ENCODE data around the gene ABHD15.
"Not testable (repeated sequence)": the region's sequence is repeated elsewhere in the genome, so short reads cannot be mapped to it uniquely, and the experiment has no call there.

ABHD15 gene

DNA sequence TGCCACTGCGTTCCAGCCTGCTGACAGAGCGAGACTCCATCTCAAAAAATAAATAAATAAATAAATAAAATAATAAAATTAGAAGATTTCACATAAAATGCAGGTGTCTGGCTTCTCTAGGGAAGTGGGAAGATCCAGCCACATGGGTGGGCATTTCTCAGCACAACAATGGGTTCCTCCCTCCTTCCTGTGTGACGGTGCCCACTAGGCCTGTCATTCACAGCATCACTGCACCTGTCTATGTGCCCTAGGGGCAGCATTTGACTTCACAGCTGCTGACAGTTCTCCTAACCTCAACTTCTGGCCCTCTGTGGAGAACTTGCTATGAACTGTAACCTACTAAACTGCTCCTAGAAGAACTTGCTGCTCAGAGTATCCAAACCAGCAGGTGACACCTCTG, 3.0 kb downstream of the ABHD15 start:
- ChIA-PET CTCF (interaction anchor here (0.5 kb wide), 1 partner anchor 22 kb away, joined by 3 read pairs; no protein-coding TSS in a partner anchor), POLR2A (no interaction called here)
- no peak for DNase-seq (ENCODE audit: extremely low spot score)
- no peak for TF ChIP-seq ZNF384 (IDR thresholded peaks at IDR 0.05)
- TF ChIP-seq FOXA1 (IDR thresholded peaks at IDR 0.05): no peak
- TF ChIP-seq FOXM1 (IDR thresholded peaks at IDR 0.05; ENCODE audit: borderline replicate concordance): no peak

DNA sequence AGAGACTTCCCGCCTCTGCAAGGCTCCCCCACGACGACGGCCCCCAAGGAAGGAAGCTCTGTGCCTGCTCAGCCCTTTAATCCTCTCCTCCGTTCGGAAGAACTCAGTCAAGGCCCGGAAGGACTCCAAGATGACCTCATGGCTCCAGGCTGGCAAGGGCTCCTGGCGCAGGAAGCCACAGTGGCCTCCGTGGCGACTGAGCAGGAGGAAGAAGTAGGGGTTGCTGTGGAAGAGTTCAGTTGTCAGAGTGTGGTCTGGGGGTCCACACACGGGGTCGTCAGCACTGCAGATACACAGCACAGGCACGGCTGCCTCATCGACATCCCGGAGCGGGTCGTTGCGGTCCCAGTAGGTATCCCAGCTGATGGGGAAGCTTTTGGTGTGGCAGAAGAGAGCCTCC, 4.2 kb downstream of the ABHD15 start:
- TF ChIP-seq LEF1 (IDR thresholded peaks at IDR 0.05; ENCODE audit: borderline replicate concordance): no peak
- no peak for TF ChIP-seq L3MBTL2 (conservative IDR thresholded peaks at IDR 0.05)
- no peak for TF ChIP-seq HDGF (IDR thresholded peaks at IDR 0.05; ENCODE audit: borderline replicate concordance)
- no peak for TF ChIP-seq SP1 (IDR thresholded peaks at IDR 0.05)
- no peak for TF ChIP-seq FOXK2 (IDR thresholded peaks at IDR 0.05)
- TF ChIP-seq SUZ12 (IDR thresholded peaks at IDR 0.05): no peak
- no peak for DNase-seq (ENCODE audit: extremely low spot score)
- POLR2A ChIA-PET: no interaction called here
- CTCF ChIA-PET: no interaction called here

DNA sequence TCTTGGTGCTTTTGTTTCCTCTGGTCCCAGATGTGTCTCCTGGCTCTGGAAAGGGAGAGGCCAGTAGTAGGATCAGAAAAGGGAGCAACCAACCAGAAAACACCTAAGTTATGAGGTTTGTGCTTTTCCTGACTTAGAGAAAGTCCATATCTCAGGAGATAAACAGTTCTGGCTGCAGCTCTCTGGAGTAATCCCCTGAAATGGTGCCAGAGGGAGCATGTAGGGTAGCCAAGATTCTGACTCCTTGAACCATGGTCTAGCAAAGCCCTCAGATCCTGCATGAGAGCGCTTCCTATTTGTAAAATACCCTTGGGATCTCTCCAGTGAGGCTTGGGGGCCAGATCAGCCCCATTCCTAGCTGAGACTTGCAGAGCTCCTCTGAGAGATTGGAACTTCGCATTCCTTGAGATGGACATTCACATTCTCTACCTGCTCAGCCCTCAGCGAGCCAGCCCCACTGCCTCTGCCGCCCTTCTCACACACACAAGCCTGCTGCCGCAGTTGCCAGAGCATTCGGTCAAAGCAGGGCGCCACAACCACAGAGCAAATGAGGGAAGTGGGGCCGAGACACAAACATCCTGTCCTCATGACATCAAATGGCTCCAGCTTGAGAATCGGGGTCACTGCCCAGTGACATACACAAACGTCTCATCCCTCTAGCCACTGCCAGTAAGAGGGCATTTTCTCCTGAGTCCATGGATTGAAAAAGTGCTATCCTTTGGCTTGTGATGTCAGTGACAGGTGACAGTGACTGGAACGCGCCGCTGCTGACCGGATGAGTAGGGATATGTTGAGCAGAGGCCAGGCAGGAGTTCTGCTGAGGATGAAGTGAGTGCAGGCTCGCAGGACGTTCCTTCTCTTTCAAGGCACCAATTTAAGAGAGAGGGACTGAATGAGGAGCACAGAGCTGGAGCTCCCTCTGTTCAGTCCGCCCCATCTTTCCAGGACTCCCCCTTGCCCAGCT, 5.0 kb downstream of the ABHD15 start:
- no peak for TF ChIP-seq SUZ12 (IDR thresholded peaks at IDR 0.05)
- no peak for TF ChIP-seq TARDBP (IDR thresholded peaks at IDR 0.05)
- TF ChIP-seq LEF1 (IDR thresholded peaks at IDR 0.05; ENCODE audit: borderline replicate concordance): no peak
- TF ChIP-seq, protein P1, sequence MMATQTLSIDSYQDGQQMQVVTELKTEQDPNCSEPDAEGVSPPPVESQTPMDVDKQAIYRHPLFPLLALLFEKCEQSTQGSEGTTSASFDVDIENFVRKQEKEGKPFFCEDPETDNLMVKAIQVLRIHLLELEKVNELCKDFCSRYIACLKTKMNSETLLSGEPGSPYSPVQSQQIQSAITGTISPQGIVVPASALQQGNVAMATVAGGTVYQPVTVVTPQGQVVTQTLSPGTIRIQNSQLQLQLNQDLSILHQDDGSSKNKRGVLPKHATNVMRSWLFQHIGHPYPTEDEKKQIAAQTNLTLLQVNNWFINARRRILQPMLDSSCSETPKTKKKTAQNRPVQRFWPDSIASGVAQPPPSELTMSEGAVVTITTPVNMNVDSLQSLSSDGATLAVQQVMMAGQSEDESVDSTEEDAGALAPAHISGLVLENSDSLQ (IDR thresholded peaks at IDR 0.05): no peak
- no peak for TF ChIP-seq ARNT (IDR thresholded peaks at IDR 0.05)
- TF ChIP-seq ZNF384 (IDR thresholded peaks at IDR 0.05): no peak
- no peak for TF ChIP-seq FOXK2 (IDR thresholded peaks at IDR 0.05)
- DNase-seq (ENCODE audit: extremely low spot score): no peak
- ChIA-PET POLR2A (interaction anchor here (1.0 kb wide), 1 partner anchor 30 kb away, joined by 3 read pairs; the partner anchor contains the start of gene ANKRD13B), CTCF (no interaction called here)

DNA sequence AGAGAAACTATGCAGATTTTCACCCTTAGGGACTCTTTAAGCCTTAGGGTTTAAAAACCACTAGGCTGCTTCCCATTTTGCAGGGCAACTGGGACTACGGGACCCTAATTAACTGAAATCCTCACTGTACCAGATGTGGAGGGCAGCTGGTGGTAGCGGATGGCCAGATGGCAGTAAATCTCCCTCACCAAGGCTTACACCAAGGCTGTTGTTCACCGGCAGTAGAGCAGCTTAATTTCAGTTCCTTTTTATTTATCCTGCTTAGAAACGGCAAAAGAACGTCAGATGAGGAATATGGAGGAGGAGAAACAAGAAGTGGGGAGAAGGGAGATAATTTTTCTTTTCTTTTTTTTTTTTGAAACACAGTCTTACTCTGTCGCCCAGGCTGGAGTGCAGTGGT, 6.5 kb downstream of the ABHD15 start:
- DNase-seq (ENCODE audit: extremely low spot score): no peak
- ChIA-PET POLR2A (no interaction called here), CTCF (interaction anchor here (0.7 kb wide), 1 partner anchor 15 kb away, joined by 5 read pairs; no protein-coding TSS in a partner anchor)
- TF ChIP-seq TARDBP (IDR thresholded peaks at IDR 0.05) (no peak), L3MBTL2 (conservative IDR thresholded peaks at IDR 0.05) (no peak), FOXA1 (IDR thresholded peaks at IDR 0.05) (no peak), SP1 (IDR thresholded peaks at IDR 0.05) (no peak)

DNA sequence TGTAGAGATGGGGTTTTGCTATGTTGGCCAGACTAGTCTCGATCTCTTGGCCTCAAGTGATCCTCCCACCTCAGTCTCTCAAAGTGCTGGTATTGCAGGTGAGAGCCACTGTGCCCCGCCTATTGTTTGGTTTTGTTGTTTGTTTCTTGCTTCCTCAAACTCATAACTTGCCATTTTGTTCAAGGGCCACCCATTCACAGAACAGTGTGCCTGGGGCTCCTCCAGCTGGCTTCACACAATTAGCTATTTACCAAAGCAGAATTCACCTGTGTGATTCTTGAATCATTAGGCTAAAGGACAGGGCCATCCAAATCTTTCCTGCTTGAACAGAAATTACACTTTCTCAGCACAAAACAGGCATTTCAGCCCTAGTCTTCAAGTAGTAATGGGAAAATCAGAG, 7.2 kb downstream of the ABHD15 start:
- ChIA-PET POLR2A (no interaction called here), CTCF (no interaction called here)
- TF ChIP-seq ARNT (IDR thresholded peaks at IDR 0.05) (no peak), FOXA1 (IDR thresholded peaks at IDR 0.05) (no peak), NFRKB (IDR thresholded peaks at IDR 0.05) (no peak), L3MBTL2 (conservative IDR thresholded peaks at IDR 0.05) (no peak), BHLHE40 (IDR thresholded peaks at IDR 0.05; ENCODE audit: borderline replicate concordance) (no peak), ELF4 (IDR thresholded peaks at IDR 0.05) (no peak), ZNF384 (IDR thresholded peaks at IDR 0.05) (no peak), FOXK2 (IDR thresholded peaks at IDR 0.05) (no peak), HDGF (IDR thresholded peaks at IDR 0.05; ENCODE audit: borderline replicate concordance) (no peak), LEF1 (IDR thresholded peaks at IDR 0.05; ENCODE audit: borderline replicate concordance) (no peak), TARDBP (IDR thresholded peaks at IDR 0.05) (no peak), SP1 (IDR thresholded peaks at IDR 0.05) (no peak), CTBP1 (IDR thresholded peaks at IDR 0.05; ENCODE audit: borderline replicate concordance) (no peak), SUZ12 (IDR thresholded peaks at IDR 0.05) (no peak), FOXM1 (IDR thresholded peaks at IDR 0.05; ENCODE audit: borderline replicate concordance) (no peak)
- TF ChIP-seq, protein P1 (IDR thresholded peaks at IDR 0.05): no peak
- no peak for DNase-seq (ENCODE audit: extremely low spot score)

DNA sequence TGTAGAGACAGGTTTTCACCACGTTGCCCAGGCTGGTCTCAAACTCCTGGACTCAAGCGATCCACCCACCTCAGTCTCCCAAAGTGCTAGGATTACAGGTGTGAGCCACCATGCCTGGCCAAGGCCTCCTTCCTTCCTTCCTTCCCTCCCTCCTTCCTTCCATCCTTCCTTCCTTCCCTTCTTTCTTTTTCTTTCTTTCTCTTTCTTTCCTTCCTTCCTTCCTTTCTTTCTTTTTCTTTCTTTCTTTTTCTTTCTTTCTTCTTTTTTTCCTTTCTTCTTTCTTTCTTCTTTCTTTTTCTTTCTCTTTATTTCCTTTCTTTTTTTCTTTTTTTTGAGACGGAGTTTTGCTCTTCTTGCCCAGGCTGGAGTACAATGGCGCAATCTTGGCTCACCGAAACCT, 8.7 kb downstream of the ABHD15 start:
- CTCF ChIA-PET; POLR2A ChIA-PET; DNase-seq (ENCODE audit: extremely low spot score): not testable (repeated sequence)

DNA sequence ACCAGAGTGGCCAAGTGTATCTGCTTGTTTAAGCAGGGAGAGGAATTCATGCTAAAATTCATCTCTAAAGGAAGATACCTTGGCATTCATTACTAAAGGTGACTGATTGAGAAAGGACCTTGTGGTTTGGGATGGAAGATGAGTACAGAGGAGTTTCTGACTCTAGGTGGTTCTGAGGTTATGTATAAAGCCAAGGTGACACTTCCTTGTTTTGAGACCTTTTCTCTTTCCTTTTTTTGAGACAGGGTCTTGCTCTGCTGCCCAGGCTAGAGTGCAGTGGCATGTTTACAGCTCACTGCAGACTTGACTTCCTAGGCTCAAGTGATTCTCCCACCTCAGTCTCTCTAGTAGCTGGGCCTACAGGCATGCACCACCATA, 9.1 kb downstream of the ABHD15 start:
- ChIA-PET CTCF (no interaction called here), POLR2A (no interaction called here)
- DNase-seq (ENCODE audit: extremely low spot score): no peak
- TF ChIP-seq TARDBP (IDR thresholded peaks at IDR 0.05): no peak
- no peak for TF ChIP-seq SUZ12 (IDR thresholded peaks at IDR 0.05)

Measured in HEK293T (cell line).